HEK293 (cell line): Measurements from ENCODE around the gene CABP4.
A peak's percentile ranks its signal among the peaks of the same experiment; 100 is the strongest.

Experiments used
- CTCF ChIA-PET: fragments of 350-600 bp; formaldehyde crosslinking; extraction: SDS; loops from one replicate; lab custom pipeline; 2021; ENCODE audit warnings: antibody characterized with exemption; lab: Yijun Ruan, JAX
- POLR2A ChIA-PET: fragments of 300-600 bp; formaldehyde crosslinking; extraction: SDS; loops from one replicate; lab custom pipeline; 2020; ENCODE audit warnings: antibody characterized with exemption, inconsistent platforms; lab: Yijun Ruan, JAX
- H3K27ac ChIP-seq: fragments of 200-500 bp; sonication (Bioruptor generic); 2 replicates; pipeline ENCODE4 v1.5.1; 2014; ENCODE audit warnings: low read depth, low read length, control low read depth, inconsistent platforms; ENCODE audit errors: extremely low read depth
- H3K36me3 ChIP-seq, 2 experiments: fragments of 200-500 bp in 1 of 2; sonication (Bioruptor generic) in 1 of 2; 1 replicate in 1 of 2; 2 replicates in 1 of 2; pipeline ENCODE4 v1.5.1; 2014 to 2017; ENCODE audit warnings: inconsistent platforms in 2 of 2, low read length in 2 of 2; ENCODE audit not compliant: control insufficient read depth in 2 of 2, insufficient read depth in 1 of 2
- H3K4me1 ChIP-seq: fragments of 200-500 bp; sonication (Bioruptor generic); 2 replicates; pipeline ENCODE4 v1.5.1; 2014; ENCODE audit warnings: mild to moderate bottlenecking, low read length, inconsistent platforms; ENCODE audit not compliant: control insufficient read depth, insufficient read depth
- H3K4me3 ChIP-seq: 2 replicates; pipeline ENCODE4 v1.5.1; 2011; ENCODE audit warnings: low read depth, mild to moderate bottlenecking, control low read depth, low read length, moderate library complexity
- H3K9me3 ChIP-seq: fragments of 200-500 bp; sonication (Bioruptor generic); 2 replicates; pipeline ENCODE4 v1.5.1; 2014; ENCODE audit warnings: low read depth, low read length, inconsistent platforms; ENCODE audit not compliant: control insufficient read depth, insufficient read depth
- GLIS1 ChIP-seq: fragments of 450-650 bp; formaldehyde crosslinking; IDR thresholded peaks from 2 replicates; pipeline ENCODE4 v1.5.1; 2016; ENCODE audit warnings: missing biosample characterization, missing genetic modification characterization
- SP2 ChIP-seq: fragments of 450-650 bp; formaldehyde crosslinking; IDR thresholded peaks from 2 replicates; pipeline ENCODE4 v1.5.1; 2016; ENCODE audit warnings: missing biosample characterization, missing genetic modification characterization
- TSHZ1 ChIP-seq: fragments of 450-650 bp; formaldehyde crosslinking; IDR thresholded peaks from 2 replicates; pipeline ENCODE4 v1.5.1; 2016; ENCODE audit warnings: missing biosample characterization, missing genetic modification characterization, borderline replicate concordance
- ZFP41 ChIP-seq: fragments of 450-650 bp; formaldehyde crosslinking; IDR thresholded peaks from 2 replicates; pipeline ENCODE4 v1.5.1; 2016; ENCODE audit warnings: missing biosample characterization, missing genetic modification characterization, borderline replicate concordance
- ZFP69B ChIP-seq: fragments of 450-650 bp; formaldehyde crosslinking; IDR thresholded peaks from 2 replicates; pipeline ENCODE4 v1.5.1; 2016; ENCODE audit warnings: missing biosample characterization, missing genetic modification characterization
- ZNF114 ChIP-seq: fragments of 450-650 bp; formaldehyde crosslinking; IDR thresholded peaks from 2 replicates; pipeline ENCODE4 v1.5.0; 2017; ENCODE audit warnings: missing biosample characterization, missing genetic modification characterization
- ZNF138 ChIP-seq: fragments of 450-650 bp; formaldehyde crosslinking; IDR thresholded peaks from 2 replicates; pipeline ENCODE4 v1.5.1; 2016; ENCODE audit warnings: missing biosample characterization, missing genetic modification characterization, borderline replicate concordance
- ZNF16 ChIP-seq: fragments of 450-650 bp; formaldehyde crosslinking; IDR thresholded peaks from 2 replicates; pipeline ENCODE4 v1.5.1; 2016; ENCODE audit warnings: low read depth, missing biosample characterization, missing genetic modification characterization
- ZNF175 ChIP-seq: fragments of 450-650 bp; formaldehyde crosslinking; IDR thresholded peaks from 2 replicates; pipeline ENCODE4 v1.5.1; 2016; ENCODE audit warnings: missing biosample characterization, missing genetic modification characterization
- ZNF221 ChIP-seq: fragments of 450-650 bp; formaldehyde crosslinking; IDR thresholded peaks from 2 replicates; pipeline ENCODE4 v1.5.1; 2017; ENCODE audit warnings: missing biosample characterization, missing genetic modification characterization, borderline replicate concordance
- ZNF239 ChIP-seq: fragments of 450-650 bp; formaldehyde crosslinking; IDR thresholded peaks from 2 replicates; pipeline ENCODE4 v1.5.1; 2016; ENCODE audit warnings: missing biosample characterization, missing genetic modification characterization
- ZNF24 ChIP-seq: fragments of 450-650 bp; formaldehyde crosslinking; IDR thresholded peaks from 2 replicates; pipeline ENCODE4 v1.5.1; 2016; ENCODE audit warnings: missing biosample characterization, missing genetic modification characterization
- ZNF423 ChIP-seq: fragments of 450-650 bp; formaldehyde crosslinking; IDR thresholded peaks from 2 replicates; pipeline ENCODE4 v1.5.1; 2016; ENCODE audit warnings: missing biosample characterization, missing genetic modification characterization
- ZNF514 ChIP-seq: fragments of 450-650 bp; formaldehyde crosslinking; IDR thresholded peaks from 2 replicates; pipeline ENCODE4 v1.5.1; 2016; ENCODE audit warnings: missing biosample characterization, missing genetic modification characterization
- ZNF660 ChIP-seq: fragments of 450-650 bp; IDR thresholded peaks from 2 replicates; pipeline ENCODE4 v1.5.1; 2018; ENCODE audit warnings: missing biosample characterization, mild to moderate bottlenecking, missing genetic modification characterization
- TF ChIP-seq, protein P1 (sequence below): fragments of 450-650 bp; formaldehyde crosslinking; IDR thresholded peaks from 2 replicates; pipeline ENCODE4; 2016; ENCODE audit warnings: missing biosample characterization, missing genetic modification characterization
- TF ChIP-seq, protein P2 (sequence below): fragments of 450-650 bp; formaldehyde crosslinking; conservative IDR thresholded peaks from 2 replicates; pipeline ENCODE4 v1.5.1; 2016; ENCODE audit warnings: low read depth, missing biosample characterization, missing genetic modification characterization

Gene CABP4

DNA sequence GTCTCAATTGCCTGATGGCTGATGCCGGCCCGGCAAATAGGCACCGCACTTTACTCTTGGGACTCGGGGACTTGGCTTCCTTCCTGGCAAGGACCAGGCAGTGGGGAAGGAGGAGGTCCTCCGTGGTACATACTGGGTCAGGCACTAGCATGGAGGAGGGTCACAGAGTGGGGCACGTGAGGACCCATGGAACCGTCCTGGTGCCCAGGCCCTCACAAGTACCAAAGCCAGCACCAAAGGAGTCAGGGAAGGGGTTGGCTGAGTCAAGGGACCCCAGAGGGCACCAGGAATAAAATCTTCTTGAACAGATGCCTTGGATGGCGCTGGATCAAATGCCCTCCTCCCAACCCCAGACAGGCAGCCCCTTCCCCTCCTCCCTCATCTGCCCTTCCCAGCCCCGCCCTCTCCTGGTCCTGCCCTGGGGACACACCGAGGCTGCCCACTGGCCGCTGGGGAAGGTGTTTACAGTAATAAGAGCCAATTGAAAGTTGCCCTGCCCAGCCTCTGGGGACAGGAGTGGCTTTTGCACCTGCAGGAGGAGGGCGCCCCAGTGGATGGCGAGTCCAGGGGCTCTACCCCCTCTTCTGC, 45.3 kb upstream of the CABP4 start:
- Histone ChIP-seq H3K27ac (no peak overlapping the region), H3K4me3 (no peak overlapping the region), H3K36me3 (no peaks in the 10 kb centered on the region), H3K4me1 (no peaks in the 10 kb centered on the region), H3K9me3 (no peaks in the 10 kb centered on the region)
- ChIA-PET CTCF (no interaction called here), POLR2A (no interaction called here)
- no peak for TF ChIP-seq ZNF114 (tag by site-specific recombination)
- TF ChIP-seq SP2 (tag by site-specific recombination), result peak; percentile 12; the same call in 1 of the 2 replicates
- no peak for TF ChIP-seq ZFP41 (tag by site-specific recombination)

DNA sequence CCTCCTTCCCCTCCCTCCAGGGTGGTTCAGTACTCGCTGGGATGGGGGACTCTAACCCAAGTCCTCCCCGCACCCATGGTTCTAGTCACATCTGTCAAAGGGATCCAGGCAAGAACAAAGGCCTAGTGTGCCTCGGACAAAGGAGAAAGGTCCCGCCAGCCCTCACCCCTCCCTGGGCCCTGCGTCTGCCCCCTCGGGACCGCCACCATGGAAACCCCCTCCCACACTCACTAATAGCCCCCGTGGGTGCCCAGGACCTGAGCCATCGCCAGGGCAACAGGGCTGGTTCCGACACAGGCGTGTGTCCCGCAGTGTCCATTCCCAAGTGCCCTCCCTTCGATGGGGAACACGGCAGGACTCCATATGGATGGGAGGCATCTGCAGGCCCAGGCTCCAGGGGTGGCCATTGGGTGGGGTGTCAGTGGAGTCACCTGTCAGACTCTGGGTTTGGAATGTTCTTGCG, 44.8 kb upstream of the CABP4 start:
- CTCF ChIA-PET, result no interaction called here
- H3K9me3 ChIP-seq, result no peaks in the 10 kb centered on the region
- TF ChIP-seq ZNF16 (tag by site-specific recombination) (no peak), ZNF514 (no peak), ZNF221 (tag by site-specific recombination) (no peak), ZNF138 (tag by site-specific recombination) (no peak), ZNF660 (tag by site-specific recombination) (no peak), ZFP69B (tag by site-specific recombination) (no peak), ZNF175 (tag by site-specific recombination) (no peak)
- TF ChIP-seq, all 188 proteins: peak for 0
- Histone ChIP-seq H3K4me1 (no peaks in the 10 kb centered on the region), H3K27ac (no peak overlapping the region), H3K36me3 (no peaks in the 10 kb centered on the region), H3K4me3 (no peak overlapping the region)
- POLR2A ChIA-PET, result interaction anchor here (0.6 kb wide), 1 partner anchor 10 kb away, joined by 3 read pairs; no protein-coding TSS in a partner anchor

- no peaks in the 10 kb centered on the region for H3K9me3 ChIP-seq
- no peak overlapping the region for H3K27ac ChIP-seq
- CTCF ChIA-PET, result no interaction called here
- H3K4me3 ChIP-seq, result no peak overlapping the region
- no peaks in the 10 kb centered on the region for H3K4me1 ChIP-seq
- no peaks in the 10 kb centered on the region for H3K36me3 ChIP-seq
- POLR2A ChIA-PET, result interaction anchor here (0.6 to 1.7 kb wide), 2 partner anchors 9 to 10 kb away, joined by 3 to 6 read pairs; partner anchors contain the start of gene PPP1CA
- no peak for TF ChIP-seq ZNF423 (tag by site-specific recombination)
- peak; percentile 81 for TF ChIP-seq GLIS1 (tag by site-specific recombination)
- TF ChIP-seq, all 188 proteins: peak for 1
Observed at GRCh38 chr11:67410984-67411784, 44.0 kb upstream of the CABP4 start.

- ChIA-PET POLR2A (interaction anchor here (1.7 kb wide), 1 partner anchor 11 kb away, joined by 6 read pairs; the partner anchor contains the start of gene PPP1CA), CTCF (interaction anchor here (0.6 to 1.5 kb wide), 3 partner anchors 8 to 43 kb away, joined by 3 to 7 read pairs (median 4); partner anchors contain the start of genes CABP4 and PPP1CA)
- TF ChIP-seq ZNF24 (tag by site-specific recombination) (no peak), TSHZ1 (tag by site-specific recombination) (no peak), ZNF239 (tag by site-specific recombination) (no peak)
- TF ChIP-seq, protein P1, sequence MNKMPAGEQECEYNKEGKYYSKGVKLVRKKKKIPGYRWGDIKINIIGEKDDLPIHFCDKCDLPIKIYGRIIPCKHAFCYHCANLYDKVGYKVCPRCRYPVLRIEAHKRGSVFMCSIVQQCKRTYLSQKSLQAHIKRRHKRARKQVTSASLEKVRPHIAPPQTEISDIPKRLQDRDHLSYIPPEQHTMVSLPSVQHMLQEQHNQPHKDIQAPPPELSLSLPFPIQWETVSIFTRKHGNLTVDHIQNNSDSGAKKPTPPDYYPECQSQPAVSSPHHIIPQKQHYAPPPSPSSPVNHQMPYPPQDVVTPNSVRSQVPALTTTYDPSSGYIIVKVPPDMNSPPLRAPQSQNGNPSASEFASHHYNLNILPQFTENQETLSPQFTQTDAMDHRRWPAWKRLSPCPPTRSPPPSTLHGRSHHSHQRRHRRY (tag by site-specific recombination), result no peak
- TF ChIP-seq, protein P2, sequence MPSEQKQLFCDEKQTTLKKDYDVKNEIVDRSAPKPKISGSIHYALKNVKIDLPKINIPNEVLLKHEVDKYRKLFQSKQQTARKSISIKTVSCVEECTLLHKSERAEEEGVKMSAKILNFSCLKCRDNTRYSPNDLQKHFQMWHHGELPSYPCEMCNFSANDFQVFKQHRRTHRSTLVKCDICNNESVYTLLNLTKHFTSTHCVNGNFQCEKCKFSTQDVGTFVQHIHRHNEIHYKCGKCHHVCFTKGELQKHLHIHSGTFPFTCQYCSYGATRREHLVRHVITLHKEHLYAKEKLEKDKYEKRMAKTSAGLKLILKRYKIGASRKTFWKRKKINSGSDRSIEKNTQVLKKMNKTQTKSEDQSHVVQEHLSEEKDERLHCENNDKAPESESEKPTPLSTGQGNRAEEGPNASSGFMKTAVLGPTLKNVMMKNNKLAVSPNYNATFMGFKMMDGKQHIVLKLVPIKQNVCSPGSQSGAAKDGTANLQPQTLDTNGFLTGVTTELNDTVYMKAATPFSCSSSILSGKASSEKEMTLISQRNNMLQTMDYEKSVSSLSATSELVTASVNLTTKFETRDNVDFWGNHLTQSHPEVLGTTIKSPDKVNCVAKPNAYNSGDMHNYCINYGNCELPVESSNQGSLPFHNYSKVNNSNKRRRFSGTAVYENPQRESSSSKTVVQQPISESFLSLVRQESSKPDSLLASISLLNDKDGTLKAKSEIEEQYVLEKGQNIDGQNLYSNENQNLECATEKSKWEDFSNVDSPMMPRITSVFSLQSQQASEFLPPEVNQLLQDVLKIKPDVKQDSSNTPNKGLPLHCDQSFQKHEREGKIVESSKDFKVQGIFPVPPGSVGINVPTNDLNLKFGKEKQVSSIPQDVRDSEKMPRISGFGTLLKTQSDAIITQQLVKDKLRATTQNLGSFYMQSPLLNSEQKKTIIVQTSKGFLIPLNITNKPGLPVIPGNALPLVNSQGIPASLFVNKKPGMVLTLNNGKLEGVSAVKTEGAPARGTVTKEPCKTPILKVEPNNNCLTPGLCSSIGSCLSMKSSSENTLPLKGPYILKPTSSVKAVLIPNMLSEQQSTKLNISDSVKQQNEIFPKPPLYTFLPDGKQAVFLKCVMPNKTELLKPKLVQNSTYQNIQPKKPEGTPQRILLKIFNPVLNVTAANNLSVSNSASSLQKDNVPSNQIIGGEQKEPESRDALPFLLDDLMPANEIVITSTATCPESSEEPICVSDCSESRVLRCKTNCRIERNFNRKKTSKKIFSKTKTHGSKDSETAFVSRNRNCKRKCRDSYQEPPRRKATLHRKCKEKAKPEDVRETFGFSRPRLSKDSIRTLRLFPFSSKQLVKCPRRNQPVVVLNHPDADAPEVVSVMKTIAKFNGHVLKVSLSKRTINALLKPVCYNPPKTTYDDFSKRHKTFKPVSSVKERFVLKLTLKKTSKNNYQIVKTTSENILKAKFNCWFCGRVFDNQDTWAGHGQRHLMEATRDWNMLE (tag by site-specific recombination), result no peak
Observed at GRCh38 chr11:67411785-67412152, 43.4 kb upstream of the CABP4 start.

More at GRCh38 chr11:67411785-67412152, 43.4 kb upstream of the CABP4 start:
- H3K4me3 ChIP-seq, result no peak overlapping the region
- H3K36me3 ChIP-seq, result no peaks in the 10 kb centered on the region
- H3K4me1 ChIP-seq, result no peaks in the 10 kb centered on the region
- no peaks in the 10 kb centered on the region for H3K9me3 ChIP-seq
- H3K27ac ChIP-seq, result no peak overlapping the region
